Non-pigmented ciliary epithelial cell (primary cell): ENCODE results near the gene TBC1D10B.

Experiments
- DNase-seq: peaks from one replicate; pipeline ENCODE4 v3.0.0-alpha.2; 2010; ENCODE audit warnings: low read depth

TBC1D10B gene

GRCh38 chr16:30370456-30371247, at the start of gene TBC1D10B:
TSS of gene TBC1D10B (minus strand) at chr16:30370494. CDS start at chr16:30370183, 311 bp downstream.
- peak; percentile 100 for DNase-seq

- DNase-seq, result no peak
Measured at GRCh38 chr16:30418350-30419181, 48.3 kb upstream of the TBC1D10B start.

- no peak for DNase-seq
Measured at GRCh38 chr16:30417529-30418349, 47.4 kb upstream of the TBC1D10B start.

- no peak for DNase-seq
Measured at GRCh38 chr16:30416624-30417528, 46.6 kb upstream of the TBC1D10B start.

- DNase-seq, result no peak
Measured at GRCh38 chr16:30416047-30416603, 45.8 kb upstream of the TBC1D10B start.

- DNase-seq, result no peak
Measured at GRCh38 chr16:30414159-30414558, 43.9 kb upstream of the TBC1D10B start.

- no peak for DNase-seq
Measured at GRCh38 chr16:30413112-30413806, 43.0 kb upstream of the TBC1D10B start.

- DNase-seq, result no peak
Measured at GRCh38 chr16:30409125-30410060, 39.1 kb upstream of the TBC1D10B start.

- DNase-seq, result no peak
Measured at GRCh38 chr16:30407804-30408534, 37.7 kb upstream of the TBC1D10B start.

- no peak for DNase-seq
Measured at GRCh38 chr16:30407102-30407803, 37.0 kb upstream of the TBC1D10B start, which contains the start of gene ZNF771. TSS of gene ZNF771 (plus strand) at chr16:30407606. CDS start at chr16:30408054, 448 bp downstream.

- DNase-seq, result no peak
Measured at GRCh38 chr16:30406795-30407101, 36.5 kb upstream of the TBC1D10B start.

- DNase-seq, result no peak
Measured at GRCh38 chr16:30401768-30402425, 31.6 kb upstream of the TBC1D10B start.

GRCh38 chr16:30399435-30400186, 29.3 kb upstream of the TBC1D10B start:
- DNase-seq, result no peak

- DNase-seq, result no peak
Measured at GRCh38 chr16:30398661-30399434, 28.6 kb upstream of the TBC1D10B start.

GRCh38 chr16:30397776-30398660, 27.7 kb upstream of the TBC1D10B start:
- DNase-seq, result no peak
